SK-N-MC (cell line): Measurements from ENCODE around the gene TMEM135.

Experiments used
- EZH2 ChIP-seq: fragments of 200-600 bp; sonication (generic); IDR thresholded peaks from one replicate; pipeline ENCODE4 v1.6.1; 2017; ENCODE audit warnings: antibody characterized with exemption
- FOXP2 ChIP-seq: optimal IDR thresholded peaks from 2 replicates; pipeline ENCODE3; 2011; ENCODE audit warnings: mild to moderate bottlenecking, moderate library complexity; ENCODE audit not compliant: insufficient read depth; ENCODE audit errors: extremely low read length, control extremely low read depth
- POLR2AphosphoS5 ChIP-seq: IDR thresholded peaks from 2 replicates; pipeline ENCODE4 v1.6.1; 2012; ENCODE audit warnings: mild to moderate bottlenecking, low read depth, low read length, borderline replicate concordance

DNA sequence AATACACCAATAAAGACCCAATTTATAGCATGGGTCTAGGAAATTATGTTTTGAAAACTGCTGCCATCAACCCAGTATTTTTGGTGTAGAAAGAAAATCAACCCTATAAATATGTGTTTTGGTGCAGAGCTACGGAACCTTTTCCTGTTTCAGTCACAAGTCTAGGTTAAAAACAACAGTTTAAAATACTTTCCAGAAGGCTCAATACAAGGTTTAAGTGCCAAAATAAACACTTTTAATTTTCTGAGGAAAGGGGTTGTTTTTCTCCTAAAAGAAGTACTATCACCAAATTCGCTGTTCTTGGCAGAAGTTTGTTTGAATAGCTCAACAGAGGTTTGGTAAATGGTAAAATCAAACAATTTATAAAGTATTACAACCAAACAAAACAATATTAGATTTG lies 201.3 kb downstream of the TMEM135 start:
- TF ChIP-seq EZH2, result no peak
- no peak for TF ChIP-seq POLR2AphosphoS5
- no peak for TF ChIP-seq FOXP2
